Amygdala (tissue), 56 donors: ENCODE results near the gene CD81.

ENCODE experiments used
- DNase-seq, 56 donors: peaks; one replicate each; lab custom pipeline; 2025; lab: John Stamatoyannopoulos, UW

CD81 gene

GRCh38 chr11:2417856-2418692, 41.0 kb downstream of the CD81 start:
- DNase-seq: no peak

DNA sequence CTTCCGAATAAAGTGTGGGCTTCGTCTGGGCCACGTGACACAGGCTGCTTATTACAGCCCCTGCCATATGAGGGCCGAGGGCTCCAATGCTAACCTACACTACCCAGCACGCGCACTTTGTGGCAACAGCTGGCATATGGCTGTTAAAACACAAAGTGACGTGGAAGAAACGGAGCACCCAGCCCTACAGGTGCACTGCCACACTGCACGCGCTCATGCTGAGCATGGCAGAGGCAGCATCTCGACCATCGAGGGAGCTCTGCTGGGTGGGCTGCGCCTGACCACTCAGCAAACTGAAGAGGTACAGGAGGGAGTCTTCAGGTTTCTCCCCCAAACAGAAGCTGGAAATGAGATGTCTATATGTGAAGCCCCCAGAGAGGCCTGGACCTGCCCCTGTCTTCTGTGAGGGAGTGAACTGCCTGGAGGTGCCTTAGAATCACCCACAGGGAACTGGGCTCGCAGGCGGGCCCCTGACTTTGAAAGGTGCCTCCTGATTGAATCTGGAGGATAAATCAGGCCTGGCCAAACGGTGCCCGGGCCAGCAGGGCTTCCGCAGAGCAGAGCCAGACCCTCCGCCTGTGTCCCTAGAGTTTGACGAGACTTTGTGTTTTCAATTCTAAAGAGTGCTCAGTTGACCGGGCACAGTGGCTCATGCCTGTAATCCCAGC, 41.7 kb downstream of the CD81 start:
- DNase-seq: no peak

GRCh38 chr11:2419638-2420501, 42.8 kb downstream of the CD81 start:
- peak in 38 of 56 donors; percentile 8 to 73 (median 35) for DNase-seq

GRCh38 chr11:2420502-2421225, 43.6 kb downstream of the CD81 start:
- DNase-seq: peak in 41 of 56 donors; percentile 11 to 76 (median 45)

DNA sequence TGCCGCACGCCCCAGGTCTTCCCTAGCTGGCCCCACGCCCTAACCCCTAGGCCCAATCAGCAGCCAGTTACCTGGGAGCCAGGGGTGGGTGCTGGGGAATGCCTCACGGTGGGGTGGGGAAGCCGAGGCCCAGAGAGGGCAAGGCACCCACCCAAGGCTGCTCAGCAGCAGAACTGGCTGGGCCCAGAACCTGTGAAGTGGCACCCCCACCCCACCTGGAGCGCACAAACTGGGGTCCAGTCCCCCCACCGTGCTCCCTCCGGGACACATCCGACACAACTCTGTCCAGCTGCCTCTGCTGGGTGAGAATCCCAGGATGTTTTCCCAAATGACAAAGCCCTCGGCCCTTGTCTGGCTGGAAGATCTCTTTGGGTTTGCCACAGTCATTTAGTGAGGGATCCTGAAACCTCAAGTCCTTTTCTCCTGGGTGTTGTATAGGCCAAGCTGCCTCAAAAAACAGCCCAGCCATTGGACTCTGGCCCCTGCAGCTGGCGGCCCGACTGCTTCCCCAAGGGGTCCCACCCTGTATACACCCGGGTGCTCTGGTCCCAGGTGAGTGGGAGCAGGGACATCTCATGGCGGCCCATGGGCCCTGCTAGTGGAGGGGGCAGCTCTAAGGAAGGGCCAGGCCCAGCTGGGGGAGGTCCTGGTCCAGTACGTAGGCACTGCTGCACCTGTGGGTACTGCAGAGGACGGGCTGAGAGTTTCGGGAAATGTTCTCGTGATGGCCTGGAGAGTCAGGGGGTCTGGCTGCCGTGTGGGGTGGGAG, 44.3 kb downstream of the CD81 start:
- no peak for DNase-seq

DNA sequence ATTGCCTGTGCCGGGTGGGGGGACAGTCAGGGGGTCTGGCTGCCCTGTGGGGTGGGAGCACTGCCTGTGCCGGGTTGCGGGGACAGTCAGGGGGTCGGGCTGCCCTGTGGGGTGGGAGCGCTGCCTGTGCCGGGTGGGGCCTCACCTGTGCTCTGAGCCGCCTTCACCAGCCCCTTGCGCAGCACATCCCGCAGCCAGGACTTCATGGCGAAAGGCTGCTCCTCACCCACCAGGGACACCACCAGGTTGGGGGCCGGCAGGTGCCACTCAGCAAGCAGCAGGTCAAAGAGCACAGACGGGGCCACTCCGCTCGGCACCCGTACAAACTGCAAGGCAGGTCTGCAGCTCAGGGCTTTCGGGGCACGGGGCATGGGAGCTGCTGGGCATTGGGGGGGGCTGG, 44.9 kb downstream of the CD81 start:
- DNase-seq: no peak

DNA sequence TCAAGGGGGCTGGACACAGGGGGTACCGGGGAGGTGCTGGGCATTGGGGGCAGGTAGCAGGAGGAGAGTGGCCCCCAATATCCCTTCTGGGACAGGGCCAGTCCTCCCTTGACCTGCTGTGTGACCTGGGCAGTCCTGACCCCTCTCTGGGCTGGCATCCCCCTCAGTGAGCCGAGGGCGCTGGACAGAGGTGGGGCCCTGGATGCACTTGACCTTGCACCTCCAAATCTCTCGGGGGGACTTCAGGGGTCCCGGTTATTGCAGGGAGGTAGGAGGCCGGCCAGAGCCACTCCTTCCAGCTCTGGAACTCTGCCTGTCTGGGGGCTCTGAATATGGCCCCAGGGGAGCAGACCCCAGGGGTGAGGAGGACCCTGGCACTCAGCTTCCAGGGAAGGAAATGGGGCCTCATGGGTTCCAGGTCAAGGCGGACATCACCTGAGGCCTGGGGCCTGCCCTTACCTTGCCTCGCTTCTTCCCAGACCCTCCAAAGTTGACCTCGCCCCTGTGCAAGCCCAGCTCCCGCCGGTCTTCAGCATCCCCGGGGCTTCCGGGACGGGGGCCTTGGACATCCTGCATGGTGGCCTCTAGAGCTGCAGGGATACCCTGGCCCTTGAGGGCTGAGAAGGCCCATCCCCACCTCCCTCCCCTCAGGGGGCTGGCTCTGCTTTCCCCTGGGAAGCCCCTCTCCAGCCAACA, 45.5 kb downstream of the CD81 start:
- no peak for DNase-seq

GRCh38 chr11:2423157-2424025, 46.3 kb downstream of the CD81 start:
- no peak for DNase-seq

DNA sequence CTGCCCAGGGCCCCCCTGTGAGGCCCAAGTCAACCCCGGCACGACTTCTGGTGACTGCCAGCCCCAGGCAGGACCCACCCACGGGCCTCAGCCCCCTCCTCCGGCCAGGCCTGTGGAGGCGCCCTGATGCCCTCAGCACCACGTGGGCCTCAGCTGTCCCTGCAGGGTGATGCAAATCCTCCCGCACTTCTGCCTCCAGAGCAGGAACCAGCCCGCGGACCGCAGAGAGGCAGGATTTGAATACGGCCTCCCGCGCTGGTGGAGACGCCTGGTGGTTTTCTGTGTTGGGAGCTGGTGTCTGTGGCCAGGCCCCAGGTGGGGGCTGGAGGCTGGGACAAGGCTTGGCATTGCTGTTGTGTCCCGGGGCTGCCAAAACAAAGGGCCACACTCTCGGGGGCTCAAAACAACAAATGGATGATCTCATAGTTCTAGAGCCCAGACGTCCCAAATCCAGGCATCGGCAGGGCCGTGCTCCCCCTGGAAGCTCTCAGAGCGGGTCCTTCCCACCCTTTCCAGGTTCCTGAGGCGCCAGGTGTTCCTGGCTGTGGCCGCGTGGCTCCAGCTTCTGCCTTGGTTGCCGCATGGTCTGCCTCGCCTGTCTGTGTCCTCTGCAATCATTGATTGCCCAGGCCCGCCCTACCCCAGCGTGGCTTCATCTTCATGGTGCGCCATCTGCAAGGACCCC, 47.8 kb downstream of the CD81 start:
- no peak for DNase-seq

GRCh38 chr11:2425506-2425905, 48.4 kb downstream of the CD81 start:
- no peak for DNase-seq

DNA sequence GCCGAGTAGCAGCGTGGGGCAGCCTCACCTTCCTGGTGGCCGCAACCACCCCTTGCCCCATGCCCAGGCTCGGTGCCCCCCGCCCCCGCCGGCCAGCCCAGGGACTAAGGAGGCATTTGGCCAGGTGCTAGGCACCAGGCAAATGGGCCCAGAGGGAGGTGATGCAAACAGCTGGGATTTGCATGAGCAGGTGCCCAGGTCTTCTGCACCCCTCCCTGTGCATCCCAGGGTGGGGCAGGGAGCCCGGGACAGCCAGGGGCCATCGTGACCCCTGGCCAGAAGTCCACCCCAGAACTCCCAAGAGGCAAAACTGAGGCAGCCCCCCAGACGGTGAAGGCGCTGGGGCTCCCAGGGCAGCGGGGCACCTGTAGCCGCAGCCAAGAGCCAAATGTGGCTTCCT, 49.1 kb downstream of the CD81 start:
- DNase-seq: no peak

GRCh38 chr11:2426826-2427521, 49.9 kb downstream of the CD81 start:
- no peak for DNase-seq

- no peak for DNase-seq
Measured at GRCh38 chr11:2427721-2428321, 50.7 kb downstream of the CD81 start.

GRCh38 chr11:2428322-2428795, 51.2 kb downstream of the CD81 start:
- peak in 32 of 56 donors; percentile 1 to 71 (median 28) for DNase-seq

DNA sequence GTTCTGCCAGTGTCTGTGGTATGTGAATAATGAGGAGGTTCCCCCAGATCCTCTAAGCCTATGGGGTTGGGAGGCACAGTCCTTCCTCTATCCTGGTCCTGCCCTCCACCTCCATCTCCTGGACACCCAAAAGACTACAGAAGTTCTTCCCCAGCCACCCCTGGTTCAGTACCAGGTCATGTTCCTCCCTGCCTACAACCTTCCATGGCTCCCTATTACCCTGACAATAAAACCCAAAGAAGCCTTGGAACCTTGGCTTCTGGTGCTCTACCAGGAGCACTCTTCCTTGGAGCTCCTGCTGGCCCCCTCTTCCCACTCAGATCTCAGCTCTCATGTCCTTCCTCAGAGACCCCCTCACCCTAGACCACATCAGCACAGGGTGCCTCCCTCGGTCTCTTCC, 54.3 kb downstream of the CD81 start:
- DNase-seq: no peak

DNA sequence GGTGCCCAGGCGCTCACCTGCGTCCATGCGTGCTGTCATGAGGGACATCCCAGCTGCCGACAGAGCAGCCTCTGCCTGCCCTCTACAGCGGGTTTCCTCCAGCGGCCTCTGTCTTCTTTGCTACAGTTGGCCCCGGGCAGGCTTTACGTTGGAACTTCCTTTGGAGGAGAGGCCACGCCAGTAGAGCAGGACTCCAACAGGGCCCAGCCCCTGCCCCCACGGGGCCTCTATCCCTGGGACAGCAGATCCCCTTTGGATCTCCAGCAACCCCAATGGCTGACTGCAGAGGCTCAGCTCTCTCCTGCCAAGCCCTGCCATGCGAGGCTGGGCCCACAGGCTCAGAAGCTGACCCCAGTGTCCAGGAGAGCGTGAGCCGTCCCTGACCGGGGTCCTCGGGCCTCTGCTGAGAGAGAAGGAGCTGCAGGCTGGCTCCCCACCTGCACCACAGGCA, 55.1 kb downstream of the CD81 start:
- DNase-seq: no peak
